Adipose tissue (tissue), 3 donors: ENCODE results near the gene CAPN14. TPM values are rescaled to one million over a fixed set of nuclear protein-coding genes. Genes with fewer than 3 reads are reported as not detected.

Source experiments
- H3K27ac ChIP-seq: one replicate; pipeline ENCODE4 v1.5.1; 2013; ENCODE audit warnings: low read depth, low read length
- WGBS, 3 donors: extraction: QIAGEN DNeasy Blood & Tissue Kit; methylation state at CpG; one replicate each; pipeline ENCODE4 v1.1.7; 2013; 5-methylcytosine and 5-hydroxymethylcytosine counted together
- polyA plus RNA-seq, 3 donors: library from polyadenylated mRNA; stranded (reverse); fragments of 200-250 nt; gene quantifications; one replicate each; pipeline ENCODE4 v1.2.3, GENCODE V29; 2013
- donor health status: healthy with polysubstance abuse.
- donor health status: Bipolar disorder and iron deficiency.
- donor health status: healthy.

Gene CAPN14
- polyA plus RNA-seq, 3 donors: 0.19 TPM; not detected in 2

DNA sequence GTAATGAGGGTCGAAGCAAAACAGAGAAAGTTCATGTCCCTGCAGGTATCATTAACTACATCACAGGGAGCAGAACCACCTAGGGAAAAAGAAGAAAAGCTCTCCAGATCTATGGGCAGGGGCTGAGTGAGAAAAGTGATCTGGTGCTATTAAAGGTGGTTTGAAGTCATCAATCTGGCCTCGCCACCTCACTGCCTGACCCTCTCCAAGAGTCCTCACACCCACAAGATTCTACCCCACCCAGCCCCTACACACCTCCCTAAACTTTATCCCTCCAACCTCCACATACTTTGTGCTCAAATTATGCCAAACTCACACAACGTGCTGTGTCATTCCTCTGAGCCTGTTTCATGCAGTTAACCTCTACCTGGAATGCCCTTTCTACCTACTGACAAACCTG is 81.3 kb downstream of the CAPN14 start:
- WGBS, 3 donors: 54 to 83% (median 74%) methylated on average over 3 of the region's 3 CpGs
- no peak overlapping the region for H3K27ac ChIP-seq

DNA sequence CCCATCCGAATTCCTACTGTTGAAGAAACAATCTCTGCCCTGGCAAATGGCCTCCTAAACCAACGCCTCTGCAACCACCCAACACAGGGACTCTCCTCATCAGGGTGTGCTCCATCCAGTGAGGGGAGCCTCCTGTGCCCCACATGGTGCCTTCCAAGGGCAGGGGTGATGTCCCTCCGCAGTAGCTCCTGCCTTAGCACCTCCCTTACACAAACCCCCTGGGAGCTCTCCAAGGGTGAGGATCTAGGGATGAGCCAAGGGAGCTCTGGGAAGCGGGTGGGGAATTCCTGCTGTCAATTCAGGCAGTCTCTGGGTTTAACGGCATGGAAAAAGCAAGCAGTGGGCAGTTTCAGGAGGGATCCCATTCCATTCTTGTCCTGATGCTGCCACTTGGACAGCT is 82.8 kb downstream of the CAPN14 start:
- WGBS, 3 donors: 81 to 91% (median 83%) methylated on average over 5 of the region's 5 CpGs
- H3K27ac ChIP-seq: no peak overlapping the region

- no peak overlapping the region for H3K27ac ChIP-seq
- WGBS, 3 donors: 84 to 93% (median 91%) methylated on average over 5 of the region's 5 CpGs
Measured at GRCh38 chr2:31132786-31133185, 84.5 kb downstream of the CAPN14 start.

DNA sequence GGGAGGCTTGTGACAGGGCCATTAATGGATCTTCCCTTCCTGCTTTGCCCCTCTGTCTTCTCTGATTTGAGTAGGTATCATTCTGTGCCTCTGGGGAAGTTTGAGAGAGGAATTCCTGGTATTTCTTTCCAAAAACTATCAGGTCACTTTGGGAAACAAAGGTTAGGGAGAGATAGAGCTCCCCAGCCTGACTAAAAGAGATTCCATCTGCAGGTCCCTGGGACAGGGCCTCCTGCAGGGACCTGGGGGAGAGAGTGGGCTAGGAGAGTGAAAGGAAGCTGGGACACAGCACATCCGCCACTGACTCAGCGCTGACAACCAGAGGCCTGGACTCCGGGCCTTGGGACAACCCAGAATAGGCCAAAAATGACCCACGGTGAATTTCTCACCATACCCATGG is 85.4 kb downstream of the CAPN14 start:
- 56 to 69% (median 63%) methylated on average over 4 of the region's 4 CpGs for WGBS, 3 donors
- no peak overlapping the region for H3K27ac ChIP-seq

DNA sequence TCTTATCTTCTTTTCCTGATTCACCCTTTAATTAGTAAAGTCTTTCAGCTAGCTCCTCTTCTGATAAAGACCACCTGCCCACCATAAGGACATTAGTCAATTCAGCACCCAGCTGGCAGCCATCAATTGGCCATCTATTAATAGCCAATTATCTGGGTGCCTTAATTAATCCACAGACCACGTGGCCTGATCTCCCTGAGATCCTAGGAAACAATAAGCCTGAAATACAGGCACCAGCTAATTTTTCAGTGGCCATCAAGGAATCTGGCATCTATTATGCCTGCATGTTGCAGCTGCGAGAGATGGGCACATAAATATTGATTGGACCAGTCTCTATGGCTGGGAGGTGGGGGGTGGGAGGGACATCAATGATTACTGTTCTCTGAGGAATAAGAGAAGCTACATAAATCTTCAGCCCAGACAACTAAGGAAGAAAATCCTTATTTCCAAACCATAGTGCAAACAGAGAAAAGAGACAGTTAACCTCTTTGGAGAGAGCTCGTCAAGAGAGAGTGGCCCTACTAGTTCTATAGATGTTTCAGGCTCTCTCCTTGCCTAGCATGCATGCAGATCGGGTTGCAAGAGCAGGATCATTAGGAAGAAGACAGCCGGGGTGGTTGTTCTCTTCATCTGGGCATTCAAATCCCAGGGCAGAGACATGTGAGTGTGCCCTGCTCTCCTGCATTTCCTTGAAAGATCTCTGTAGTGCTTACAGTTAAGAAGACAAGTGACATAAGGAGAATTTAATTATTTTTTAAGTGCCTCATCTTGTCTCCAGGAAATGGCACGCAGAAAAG is 87.7 kb downstream of the CAPN14 start:
- 53 to 84% (median 77%) methylated on average over 6 of the region's 6 CpGs for WGBS, 3 donors

GRCh38 chr2:31127931-31128330 is 89.4 kb downstream of the CAPN14 start:
- 76 to 86% (median 77%) methylated on average over 3 of the region's 3 CpGs for WGBS, 3 donors

More for the DNA sequence above, 87.7 kb downstream of the CAPN14 start:
- H3K27ac ChIP-seq: no peak overlapping the region

GRCh38 chr2:31125918-31126695 is 91.2 kb downstream of the CAPN14 start:
- no peak overlapping the region for H3K27ac ChIP-seq
- WGBS, 3 donors: 75 to 80% (median 76%) methylated on average over 6 of the region's 6 CpGs

More at GRCh38 chr2:31127931-31128330, 89.4 kb downstream of the CAPN14 start:
- no peak overlapping the region for H3K27ac ChIP-seq

- WGBS, 3 donors: 86 to 95% (median 94%) methylated on average over 4 of the region's 4 CpGs
- no peak overlapping the region for H3K27ac ChIP-seq
Measured at GRCh38 chr2:31124904-31125303, 92.4 kb downstream of the CAPN14 start.

Other genes starting within 250 kb of the CAPN14 start
- 1 to 10 TPM; 1.7 to 3.9 (median 2.1) TPM for gene GALNT14, start 79.1 kb downstream of the CAPN14 start, polyA plus RNA-seq
- gene EHD3, start 16.6 kb upstream of the CAPN14 start, polyA plus RNA-seq: 1 to 10 TPM in 2 of 3 donors, under 1 TPM in 1; 0.68 to 1.4 (median 1.3) TPM
- under 1 TPM in 2 of 3 donors, not detected in 1; 0.10 to 0.28 TPM for gene XDH, start 197.2 kb upstream of the CAPN14 start, polyA plus RNA-seq